ENCODE results near the gene IGSF6.

DNA sequence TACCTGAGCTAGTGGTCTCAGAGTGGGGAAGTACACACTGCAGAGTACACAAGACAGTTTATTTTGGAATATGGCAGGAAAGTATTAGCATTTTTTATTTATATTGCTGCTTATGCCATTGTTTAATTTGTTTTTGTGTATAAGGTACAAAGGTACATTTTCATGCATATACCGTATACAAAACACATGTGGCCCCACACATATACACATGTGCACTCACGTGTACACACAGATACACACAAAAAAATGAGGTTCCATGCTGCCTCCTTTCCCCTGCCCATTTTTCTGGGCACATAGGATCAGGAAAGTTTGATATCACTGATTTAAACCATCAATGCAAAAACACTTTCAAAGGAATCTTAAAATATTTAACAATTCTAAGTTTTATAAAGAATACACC is 12.9 kb downstream of the IGSF6 start:
- TF ChIP-seq, protein P1, sequence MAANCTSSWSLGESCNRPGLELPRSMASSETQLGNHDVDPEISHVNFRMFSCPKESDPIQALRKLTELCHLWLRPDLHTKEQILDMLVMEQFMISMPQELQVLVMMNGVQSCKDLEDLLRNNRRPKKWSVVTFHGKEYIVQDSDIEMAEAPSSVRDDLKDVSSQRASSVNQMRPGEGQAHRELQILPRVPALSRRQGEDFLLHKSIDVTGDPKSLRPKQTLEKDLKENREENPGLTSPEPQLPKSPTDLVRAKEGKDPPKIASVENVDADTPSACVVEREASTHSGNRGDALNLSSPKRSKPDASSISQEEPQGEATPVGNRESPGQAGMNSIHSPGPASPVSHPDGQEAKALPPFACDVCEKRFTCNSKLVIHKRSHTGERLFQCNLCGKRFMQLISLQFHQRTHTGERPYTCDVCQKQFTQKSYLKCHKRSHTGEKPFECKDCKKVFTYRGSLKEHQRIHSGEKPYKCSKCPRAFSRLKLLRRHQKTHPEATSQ (CRISPR knock-in tag; IDR thresholded peaks at IDR 0.05; ENCODE audit: borderline replicate concordance) = no peak
- TF ChIP-seq POLR2A (IDR thresholded peaks at IDR 0.05; ENCODE audit: insufficient read depth in 1 of 2, low read depth in 2 of 2, low read length in 2 of 2) = no peak
